OCI-LY1 (cell line): ENCODE results near the gene MIGA1.
A peak's percentile ranks its signal among the peaks of the same experiment; 100 is the strongest.
"Not testable (repeated sequence)": the region's sequence is repeated elsewhere in the genome, so short reads cannot be mapped to it uniquely, and the experiment has no call there.

ENCODE experiments used
- H2AFZ ChIP-seq: fragments of 200-600 bp; sonication (generic), shearing (Covaris generic); 2 replicates; pipeline ENCODE4 v1.6.0; 2014; ENCODE audit warnings: antibody characterized with exemption, mild to moderate bottlenecking, low read length
- H3F3A ChIP-seq: fragments of 200-600 bp; sonication (generic), shearing (Covaris generic); 2 replicates; pipeline ENCODE4 v1.6.0; 2014; ENCODE audit warnings: mild to moderate bottlenecking, antibody characterized with exemption, low read length, moderate library complexity; ENCODE audit not compliant: insufficient read depth
- H3K27ac ChIP-seq: fragments of 200-600 bp; sonication (generic); 2 replicates; pipeline ENCODE4 v1.5.1; 2014; ENCODE audit warnings: low read length, mixed run types, mild to moderate bottlenecking, low read depth; ENCODE audit not compliant: poor library complexity, severe bottlenecking
- H3K27me3 ChIP-seq: fragments of 200-600 bp; sonication (generic); 2 replicates; pipeline ENCODE4 v1.6.0; 2014; ENCODE audit warnings: antibody characterized with exemption, mild to moderate bottlenecking, low read length, moderate library complexity; ENCODE audit not compliant: insufficient read depth
- H3K36me3 ChIP-seq: fragments of 200-600 bp; sonication (generic); 2 replicates; pipeline ENCODE4 v1.6.1; 2014; ENCODE audit warnings: mild to moderate bottlenecking, antibody characterized with exemption, low read length, moderate library complexity, mixed read lengths; ENCODE audit not compliant: insufficient read depth
- H3K4me1 ChIP-seq: fragments of 200-600 bp; sonication (generic); 2 replicates; pipeline ENCODE4 v1.5.1; 2014; ENCODE audit warnings: mild to moderate bottlenecking, low read length, moderate library complexity; ENCODE audit not compliant: insufficient read depth, severe bottlenecking
- H3K4me2 ChIP-seq: fragments of 200-600 bp; sonication (generic), shearing (Covaris generic); 2 replicates; pipeline ENCODE4 v1.6.1; 2014; ENCODE audit warnings: low read length
- H3K4me3 ChIP-seq: fragments of 200-600 bp; sonication (generic); 2 replicates; pipeline ENCODE4 v1.5.1; 2014; ENCODE audit warnings: low read length, low read depth, mild to moderate bottlenecking, mixed read lengths; ENCODE audit not compliant: poor library complexity, severe bottlenecking
- H3K79me2 ChIP-seq: fragments of 200-600 bp; shearing (Covaris generic); 2 replicates; pipeline ENCODE4 v1.6.1; 2016; ENCODE audit warnings: mixed run types, low read length, mixed read lengths; ENCODE audit not compliant: insufficient read depth
- H3K9ac ChIP-seq: fragments of 200-600 bp; sonication (generic), shearing (Covaris generic); 2 replicates; pipeline ENCODE4 v1.6.1; 2014; ENCODE audit warnings: mild to moderate bottlenecking, low read length, mixed read lengths
- H3K9me2 ChIP-seq: fragments of 200-600 bp; sonication (generic), shearing (Covaris generic); 2 replicates; pipeline ENCODE4 v1.6.1; 2014; ENCODE audit warnings: low read depth, mild to moderate bottlenecking, low read length, mixed read lengths
- H3K9me3 ChIP-seq: fragments of 200-600 bp; shearing (Covaris generic); 2 replicates; pipeline ENCODE4 v1.6.1; 2014; ENCODE audit warnings: low read length, mixed read lengths
- H4K20me1 ChIP-seq: fragments of 200-600 bp; sonication (generic), shearing (Covaris generic); 2 replicates; pipeline ENCODE4 v1.6.0; 2016; ENCODE audit warnings: mild to moderate bottlenecking, low read length; ENCODE audit not compliant: insufficient read depth
- CTCF ChIP-seq: fragments of 200-600 bp; sonication (generic), shearing (Covaris generic); IDR thresholded peaks from 2 replicates; pipeline ENCODE4 v1.5.1; 2017; ENCODE audit warnings: mild to moderate bottlenecking, antibody characterized with exemption, low read length, moderate library complexity, mixed read lengths
- EZH2 ChIP-seq: fragments of 200-600 bp; sonication (generic), shearing (Covaris generic); IDR thresholded peaks from 2 replicates; pipeline ENCODE4 v1.8.0; 2017; ENCODE audit warnings: borderline replicate concordance, mixed run types, mild to moderate bottlenecking, antibody characterized with exemption, low read length, moderate library complexity, mixed read lengths

Gene MIGA1

GRCh38 chr1:77776007-77776700 lies 3.3 kb upstream of the MIGA1 start:
- Histone ChIP-seq H2AFZ (no peak overlapping the region), H3K9me2 (no peaks in the 10 kb centered on the region), H3K4me2 (no peak overlapping the region), H4K20me1 (no peaks in the 10 kb centered on the region), H3K9ac (no peak overlapping the region), H3K27ac (no peak overlapping the region), H3K4me1 (peaks cover 16% of the 10 kb centered on the region), H3K9me3 (no peaks in the 10 kb centered on the region), H3K36me3 (no peaks in the 10 kb centered on the region), H3K4me3 (no peak overlapping the region), H3F3A (0 out of 2 replicates have a peak, but pooled peaks cover under 1% of the 10 kb centered on the region), H3K27me3 (no peaks in the 10 kb centered on the region), H3K79me2 (peaks cover 14% of the 10 kb centered on the region)
- TF ChIP-seq EZH2 (no peak), CTCF (no peak)

- Histone ChIP-seq H3F3A (0 out of 2 replicates have a peak, but pooled peaks cover 5% of the 10 kb centered on the region), H3K79me2 (peaks cover 34% of the 10 kb centered on the region)
- TF ChIP-seq EZH2 (no peak), CTCF (no peak)
Measured at GRCh38 chr1:77781683-77782082, 2.2 kb downstream of the MIGA1 start.

GRCh38 chr1:77783141-77783540 lies 3.7 kb downstream of the MIGA1 start:
- TF ChIP-seq CTCF = no peak
- TF ChIP-seq EZH2 = no peak
- Histone ChIP-seq H3K9me3 (no peaks in the 10 kb centered on the region), H3K36me3 (peaks cover 49% of the 10 kb centered on the region), H3K27ac (no peak overlapping the region), H3K9ac (no peak overlapping the region), H4K20me1 (no peaks in the 10 kb centered on the region), H3K79me2 (peaks cover 34% of the 10 kb centered on the region), H3K27me3 (no peaks in the 10 kb centered on the region), H3F3A (0 out of 2 replicates have a peak, but pooled peaks cover 5% of the 10 kb centered on the region), H3K4me1 (peaks cover 24% of the 10 kb centered on the region), H3K4me3 (no peak overlapping the region), H3K4me2 (no peak overlapping the region), H2AFZ (no peak overlapping the region), H3K9me2 (no peaks in the 10 kb centered on the region)

More at GRCh38 chr1:77781683-77782082, 2.2 kb downstream of the MIGA1 start:
- Histone ChIP-seq H3K27ac (peak overlapping the region; percentile 43), H3K9ac (no peak overlapping the region), H3K27me3 (no peaks in the 10 kb centered on the region), H3K9me3 (no peaks in the 10 kb centered on the region), H3K4me1 (peaks cover 24% of the 10 kb centered on the region), H3K4me2 (peak overlapping the region; percentile 77), H4K20me1 (no peaks in the 10 kb centered on the region), H3K9me2 (no peaks in the 10 kb centered on the region), H2AFZ (no peak overlapping the region), H3K4me3 (peak overlapping the region; percentile 91), H3K36me3 (peaks cover 36% of the 10 kb centered on the region)

GRCh38 chr1:77786093-77786741 lies 6.8 kb downstream of the MIGA1 start:
- H3K27ac ChIP-seq, H3K27me3 ChIP-seq, H3K9ac ChIP-seq, H3K9me3 ChIP-seq, H3F3A ChIP-seq, H3K4me3 ChIP-seq, H4K20me1 ChIP-seq, H3K4me1 ChIP-seq, H2AFZ ChIP-seq, H3K9me2 ChIP-seq, H3K4me2 ChIP-seq: not testable (repeated sequence)
- Histone ChIP-seq H3K79me2 (peaks cover 23% of the 10 kb centered on the region), H3K36me3 (peaks cover 78% of the 10 kb centered on the region)
